GM21786 (cell line): ENCODE measurements around the gene CHFR.
A peak's percentile ranks its signal among the peaks of the same experiment; 100 is the strongest.
"Not testable (repeated sequence)": the region's sequence is repeated elsewhere in the genome, so short reads cannot be mapped to it uniquely, and the experiment has no call there.

Source experiments
- ATAC-seq: cut with Tn5 transposase; IDR thresholded peaks from one replicate; pipeline ENCODE4 v1.9.1; 2021; ENCODE audit not compliant: unreplicated experiment

Gene CHFR

DNA sequence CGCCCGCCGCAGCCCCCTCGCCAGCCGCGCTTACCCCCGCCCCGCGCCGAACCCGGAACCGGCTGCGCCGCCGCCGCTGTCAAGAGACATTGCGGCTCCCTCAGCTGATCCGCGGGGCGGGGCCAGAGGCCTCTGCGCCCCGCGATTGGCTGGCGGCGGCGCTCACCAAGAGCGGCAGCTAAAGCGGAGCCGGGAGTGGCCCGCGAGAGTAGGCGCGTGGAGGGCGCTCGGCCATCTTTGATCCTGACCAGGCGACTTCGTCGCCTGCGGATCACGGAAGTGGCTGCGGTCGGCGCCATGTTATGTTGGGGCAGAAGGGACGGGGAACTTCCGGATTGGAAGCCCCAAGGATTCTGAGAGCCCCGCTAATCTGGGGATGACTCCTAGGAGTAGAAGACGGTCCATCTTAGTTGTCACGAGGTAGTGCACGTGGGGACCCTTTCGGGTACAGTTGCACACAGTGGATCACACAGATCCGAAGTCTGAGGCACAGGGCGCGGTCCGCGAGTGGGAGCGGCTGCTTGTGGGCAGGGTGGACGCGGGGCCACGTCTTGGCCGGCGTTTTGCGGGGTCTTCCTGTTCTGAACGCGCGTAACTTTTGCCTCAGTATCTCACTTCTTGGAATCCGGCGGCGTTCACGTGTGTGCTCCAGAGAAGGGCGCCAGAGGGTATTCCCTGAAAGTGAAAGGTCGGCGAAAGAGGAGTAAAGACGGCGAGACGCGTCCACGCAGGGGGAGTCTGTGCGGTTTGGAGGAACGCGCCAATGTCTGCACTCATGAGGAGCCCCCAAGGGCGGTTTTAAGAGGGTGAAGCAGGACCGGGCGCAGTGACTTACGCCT lies at the start of gene CHFR:
TSS of gene CHFR (minus strand) at position 93 of the 839 bp plus-strand sequence. CDS start 277 bp downstream, outside the sequence.
- ATAC-seq, result peak; percentile 98

DNA sequence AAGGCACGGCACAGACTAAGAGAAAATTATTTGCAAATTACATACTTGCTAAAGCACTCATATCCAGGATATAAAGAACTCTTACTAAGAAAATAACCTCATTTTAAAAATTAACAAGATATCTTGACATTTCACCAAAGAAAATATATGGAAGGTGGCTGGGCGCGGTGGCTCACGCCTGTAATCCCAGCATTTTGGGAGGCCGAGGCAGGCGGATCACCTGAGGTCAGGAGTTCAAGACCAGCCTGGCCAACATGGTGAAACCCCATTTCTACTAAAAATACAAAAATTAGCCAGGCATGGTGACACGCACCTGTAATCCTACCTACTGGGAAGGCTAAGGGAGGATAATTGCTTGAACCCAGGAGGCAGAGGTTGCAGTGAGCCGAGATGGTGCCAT lies 49.5 kb upstream of the CHFR start:
- not testable (repeated sequence) for ATAC-seq

DNA sequence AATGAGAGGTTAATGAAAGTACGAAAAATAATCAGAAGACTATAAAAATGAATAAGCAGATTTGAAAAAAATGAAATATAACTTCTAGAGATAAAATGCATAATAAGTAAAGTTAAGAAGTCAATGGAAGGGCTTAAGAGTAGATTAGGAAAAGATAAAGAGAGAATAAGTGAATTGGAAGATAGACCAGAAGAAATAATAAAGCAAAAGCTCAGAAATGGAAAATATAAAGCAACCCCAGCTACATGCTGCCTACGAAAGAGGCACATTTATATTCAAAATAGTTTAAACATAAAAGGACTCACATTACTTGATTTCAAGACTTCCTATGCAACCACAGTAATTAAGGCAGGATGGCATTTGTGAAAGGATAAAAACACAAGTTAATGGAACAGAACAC lies 48.8 kb upstream of the CHFR start:
- no peak for ATAC-seq

GRCh38 chr12:132926415-132926833 lies 39.0 kb upstream of the CHFR start:
- ATAC-seq, result no peak

DNA sequence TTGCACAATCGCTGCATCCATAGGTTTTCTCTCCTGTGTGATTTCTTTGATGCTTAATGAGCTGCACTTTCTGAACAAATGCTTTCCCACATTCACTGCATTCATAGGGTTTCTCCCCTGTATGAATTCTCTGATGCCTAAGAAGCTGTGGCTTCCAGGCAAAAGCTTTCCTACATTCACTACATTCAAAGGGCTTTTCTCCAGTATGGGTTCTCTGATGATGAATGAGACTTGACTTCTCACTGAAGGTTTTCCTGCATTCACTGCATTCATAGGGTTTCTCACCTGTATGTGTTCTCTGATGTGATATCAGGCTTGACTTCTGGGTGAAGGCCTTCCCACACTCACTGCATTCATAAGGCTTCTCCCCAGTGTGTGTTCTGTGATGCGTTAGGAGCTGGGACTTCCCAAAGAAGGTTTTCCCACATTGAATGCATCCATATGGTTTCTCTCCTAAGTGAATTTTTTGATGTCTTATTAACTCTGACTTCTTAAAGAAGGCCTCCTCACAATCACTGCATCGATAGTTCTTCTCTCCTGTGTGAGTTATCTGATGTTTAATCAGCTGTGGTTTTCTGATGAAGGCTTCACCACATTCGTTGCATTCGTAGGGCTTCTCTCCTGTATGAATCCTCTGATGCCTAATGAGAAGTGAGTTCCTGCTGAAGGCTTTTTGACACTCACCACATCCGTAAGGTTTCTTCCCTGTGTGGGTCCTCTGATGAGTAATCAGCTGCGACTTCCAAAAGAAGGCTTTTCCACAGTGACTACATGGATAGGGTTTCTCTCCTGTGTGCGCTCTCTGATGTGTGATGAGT lies 38.4 kb upstream of the CHFR start:
- no peak for ATAC-seq

DNA sequence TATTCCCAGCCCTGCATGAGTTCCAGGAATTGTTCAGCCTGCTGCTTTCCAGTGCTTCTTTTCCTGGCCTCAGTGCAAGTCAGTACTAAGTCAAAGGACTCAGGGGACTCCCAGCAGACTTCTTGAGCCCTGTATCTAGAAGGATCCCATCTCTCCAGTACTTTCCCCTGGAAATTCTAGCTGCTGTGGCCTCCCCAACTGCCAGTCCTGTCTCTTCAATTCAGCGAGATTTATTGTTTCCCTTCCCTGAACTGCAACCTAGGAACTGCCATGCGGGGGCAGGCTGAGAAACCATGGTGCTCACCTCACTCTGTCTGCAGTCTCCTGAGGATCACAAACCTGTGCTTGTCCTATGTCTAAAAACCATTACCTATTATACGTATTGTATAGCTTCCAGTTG lies 37.0 kb upstream of the CHFR start:
- ATAC-seq, result no peak

- ATAC-seq, result no peak
Measured at GRCh38 chr12:132923356-132923909, 36.0 kb upstream of the CHFR start.

- ATAC-seq, result no peak
Measured at GRCh38 chr12:132922676-132923075, 35.3 kb upstream of the CHFR start.

DNA sequence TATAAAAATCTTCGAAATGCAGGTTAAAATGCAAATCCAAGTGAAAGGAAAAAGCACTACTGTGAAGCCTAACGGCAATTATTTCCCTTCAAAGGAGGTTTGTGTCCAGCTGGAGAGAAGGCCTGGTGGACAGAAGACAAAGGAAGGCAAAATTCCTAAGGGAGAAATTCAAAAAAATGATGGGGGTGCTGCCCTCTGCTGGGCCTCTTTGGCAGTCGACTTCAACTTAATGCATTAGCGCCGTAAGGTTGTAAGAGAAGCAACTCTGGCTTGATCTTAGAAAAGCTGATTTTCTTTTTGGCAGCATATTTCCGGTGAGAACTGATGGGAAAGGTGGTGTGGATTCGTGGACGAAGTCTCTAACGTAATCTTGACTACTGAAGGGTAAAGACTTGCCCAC lies 34.3 kb upstream of the CHFR start:
- no peak for ATAC-seq

GRCh38 chr12:132918680-132919079 lies 31.3 kb upstream of the CHFR start:
- no peak for ATAC-seq

- ATAC-seq, result no peak
Measured at GRCh38 chr12:132909030-132909368, 21.6 kb upstream of the CHFR start.

DNA sequence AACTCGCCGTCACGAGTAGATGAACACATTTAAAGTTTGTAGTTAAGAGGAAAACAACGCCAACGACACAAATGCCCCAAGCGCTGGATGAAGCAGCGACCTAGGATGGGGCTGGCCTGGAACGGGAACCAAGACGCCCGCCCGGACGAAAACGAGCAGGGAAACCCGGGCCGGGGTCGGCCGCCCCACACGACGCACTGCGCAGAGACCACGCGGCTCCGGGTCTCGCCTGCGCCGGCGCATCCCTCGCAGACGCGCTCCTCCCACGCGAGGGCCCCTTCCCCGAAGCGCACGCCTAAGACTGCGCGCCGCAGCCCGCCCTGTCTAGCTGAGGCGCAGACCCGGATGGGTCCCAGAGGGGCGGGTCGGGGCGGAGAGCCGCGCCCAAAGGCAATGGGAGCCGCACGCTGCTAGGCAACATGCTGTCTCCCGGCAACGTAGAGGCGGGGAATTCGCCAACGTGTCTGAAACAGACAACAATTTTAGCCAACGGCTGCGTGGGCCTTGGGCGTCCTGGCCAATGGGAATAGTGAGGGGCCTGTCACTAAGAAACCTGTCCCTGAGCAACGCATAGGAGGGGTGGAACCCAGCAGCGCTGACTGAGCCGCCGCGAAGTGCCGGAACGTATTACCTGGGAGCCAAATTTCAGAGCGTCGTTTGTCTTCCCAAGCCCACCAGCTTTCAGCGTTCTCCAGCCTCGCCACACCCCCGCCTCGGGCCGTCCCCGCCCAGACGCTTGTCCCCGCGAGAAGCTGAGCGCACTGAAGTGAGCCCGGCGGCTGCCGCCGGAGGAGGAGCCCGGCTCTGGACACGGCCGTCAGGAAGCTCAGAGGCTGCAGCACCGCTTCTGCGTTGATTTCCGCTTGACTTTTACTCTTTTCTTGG lies 21.0 kb upstream of the CHFR start:
- ATAC-seq, result peak; percentile 96

DNA sequence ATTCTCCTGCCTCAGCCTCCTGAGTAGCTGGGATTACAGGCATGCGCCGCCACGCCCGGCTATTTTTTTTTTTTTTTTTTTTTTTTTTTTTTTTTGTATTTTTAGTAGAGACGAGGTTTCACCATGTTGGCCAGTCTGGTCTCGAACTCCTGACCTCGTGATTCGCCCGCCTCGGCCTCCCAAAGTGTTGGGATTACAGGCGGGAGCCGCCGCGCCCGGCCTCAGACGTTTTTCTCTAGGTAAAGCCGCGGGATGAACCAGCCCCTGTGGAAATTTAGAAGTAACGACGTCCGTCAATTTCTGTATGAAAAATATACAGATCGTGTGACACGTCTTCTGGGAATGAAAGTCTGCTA lies 20.4 kb upstream of the CHFR start:
- ATAC-seq, result not testable (repeated sequence)

DNA sequence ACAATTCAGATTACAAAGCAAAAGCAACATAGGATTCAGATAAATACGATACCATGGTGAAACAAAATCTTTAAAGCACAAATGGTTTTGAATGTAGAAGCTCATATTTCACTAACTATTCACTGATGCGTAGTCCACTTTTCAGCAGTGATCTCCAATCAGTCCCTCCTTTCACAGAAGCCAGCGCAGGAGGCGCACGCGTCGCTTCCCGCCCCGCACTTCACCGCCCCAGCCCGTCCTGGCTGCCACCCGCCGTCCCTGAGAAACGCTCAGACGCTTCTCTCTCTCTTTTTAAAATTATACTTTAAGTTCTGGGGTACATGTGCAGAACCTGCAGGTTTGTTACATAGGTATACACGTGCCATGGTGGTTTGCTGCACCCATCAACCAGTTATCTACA lies 19.8 kb upstream of the CHFR start:
- no peak for ATAC-seq

DNA sequence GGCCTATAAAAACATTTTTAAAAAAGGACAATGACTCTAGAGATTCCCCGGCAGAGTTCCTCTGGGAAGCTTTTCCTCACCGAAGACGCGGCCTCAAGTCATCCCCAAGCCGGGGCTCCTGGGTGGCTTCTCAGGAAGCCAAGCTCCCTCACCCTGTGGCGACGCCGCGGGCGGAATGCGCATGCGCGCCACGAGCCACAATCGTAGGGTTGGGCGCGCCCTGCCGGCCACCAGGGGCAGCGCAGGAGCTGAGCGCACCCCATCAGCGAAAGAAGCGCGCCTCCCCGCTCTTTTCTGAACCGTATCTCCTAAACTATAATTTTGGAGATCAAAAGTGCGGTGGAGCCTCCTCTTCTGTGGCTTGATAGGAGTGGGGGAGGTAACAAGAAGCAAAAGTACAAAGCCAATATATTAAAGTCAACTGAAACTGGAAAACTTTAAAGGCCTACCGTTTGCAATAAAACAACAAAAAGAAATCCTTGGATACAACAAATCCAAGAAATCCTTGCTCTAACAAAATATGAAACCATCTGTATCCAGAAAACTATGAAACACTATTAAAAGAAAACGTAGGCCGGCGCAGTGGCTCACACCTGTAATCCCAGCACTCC lies 17.4 kb upstream of the CHFR start:
- no peak for ATAC-seq

- ATAC-seq, result no peak
Measured at GRCh38 chr12:132899033-132899432, 11.6 kb upstream of the CHFR start.

DNA sequence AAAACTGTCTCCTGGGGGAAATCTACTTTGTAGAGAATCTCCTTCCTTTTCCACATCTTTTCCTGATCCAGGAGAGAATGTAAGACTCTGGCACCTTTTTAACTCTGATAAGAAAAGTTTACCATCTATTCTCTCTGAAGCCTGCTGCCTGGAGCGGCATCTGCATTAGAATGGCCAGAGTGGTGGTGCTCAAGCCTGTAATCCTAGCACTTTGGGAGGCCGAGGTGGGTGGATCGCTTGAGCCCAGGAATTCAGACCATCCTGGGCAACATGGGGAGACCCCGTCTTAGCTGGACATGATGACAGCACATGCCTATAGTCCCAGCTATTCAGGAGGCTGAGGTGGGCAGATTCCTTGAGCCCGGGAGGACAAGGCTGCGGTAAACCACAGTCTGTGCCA lies 1.4 kb upstream of the CHFR start:
- ATAC-seq, result no peak

GRCh38 chr12:132886529-132887477 lies 602 bp downstream of the CHFR start:
- peak; percentile 12 for ATAC-seq

DNA sequence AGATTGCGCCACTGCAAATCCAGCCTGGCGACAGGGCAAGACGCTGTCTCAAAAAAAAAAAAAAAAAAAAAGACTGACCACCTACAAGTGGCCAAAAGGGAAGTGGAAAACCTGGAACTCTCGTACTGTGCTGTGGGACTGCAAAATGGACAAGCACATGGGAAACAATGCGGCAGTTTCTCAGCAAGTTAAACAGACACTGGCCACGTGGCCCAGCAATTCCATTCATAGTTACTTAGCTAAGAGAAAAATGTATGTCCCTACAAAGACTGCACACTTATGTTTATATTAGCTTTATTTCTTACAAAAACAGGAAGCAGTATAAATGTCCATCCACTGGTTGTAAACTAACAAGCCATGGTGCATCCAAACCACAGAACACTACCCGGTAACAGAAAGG lies 5.6 kb downstream of the CHFR start:
- ATAC-seq, result no peak
